Transverse colon (tissue), 4 donors: ENCODE results near the gene SEC16A. TPM values are rescaled to one million over a fixed set of nuclear protein-coding genes. Genes with fewer than 3 reads are reported as not detected.

ENCODE experiments used
- DNase-seq: peaks from one replicate; pipeline ENCODE4 v3.0.0-alpha.2; 2019
- H3K27ac ChIP-seq, 4 donors: fragments of 200-600 bp; sonication (generic); 2 replicates each; pipeline ENCODE4 v1.5.1; 2016 to 2018; ENCODE audit warnings: inconsistent platforms in 4 of 4
- H3K27me3 ChIP-seq: fragments of 200-600 bp; sonication (generic); 2 replicates; pipeline ENCODE4 v1.5.1; 2017; ENCODE audit warnings: inconsistent platforms
- H3K36me3 ChIP-seq, 4 donors: fragments of 200-600 bp; sonication (generic); 2 replicates each; pipeline ENCODE4 v1.5.1; 2017 to 2019; ENCODE audit warnings: inconsistent platforms in 4 of 4
- H3K4me1 ChIP-seq, 4 donors: fragments of 200-600 bp; sonication (generic); 2 replicates each; pipeline ENCODE4 v1.5.1; 2017 to 2020; ENCODE audit warnings: inconsistent platforms in 4 of 4
- H3K4me3 ChIP-seq, 4 donors: fragments of 200-600 bp; sonication (generic); 1 replicate in 1 of 4; 2 replicates in 3 of 4; pipeline versions ENCODE4 v1.5.1 to v1.6.1; 2017 to 2019; ENCODE audit warnings: inconsistent platforms in 4 of 4
- H3K9me3 ChIP-seq, 2 donors: fragments of 200-600 bp; sonication (generic); 2 replicates each; pipeline ENCODE4 v1.5.1; 2017 to 2019; ENCODE audit warnings: inconsistent platforms in 2 of 2
- CTCF ChIP-seq, 5 experiments: fragments of 200-600 bp in 3 of 5; fragments of 450-650 bp in 2 of 5; sonication (generic) in 3 of 5; IDR thresholded peaks; 1 replicate in 2 of 5; 2 replicates in 3 of 5; pipeline ENCODE4 v1.5.1; 2016 to 2017; ENCODE audit warnings: antibody characterized with exemption in 5 of 5, inconsistent platforms in 3 of 5, mild to moderate bottlenecking in 2 of 5, moderate library complexity in 1 of 5
- EP300 ChIP-seq: sonication (generic); formaldehyde crosslinking; IDR thresholded peaks from one replicate; pipeline ENCODE4 v1.6.1; 2017; ENCODE audit warnings: antibody characterized with exemption, low read depth
- POLR2A ChIP-seq: fragments of 450-650 bp; IDR thresholded peaks from one replicate; pipeline ENCODE4 v1.6.1; 2016; ENCODE audit warnings: antibody characterized with exemption, mild to moderate bottlenecking, moderate library complexity
- POLR2AphosphoS5 ChIP-seq, 3 donors: sonication (generic); formaldehyde crosslinking; IDR thresholded peaks; one replicate each; pipeline ENCODE4 v1.6.1; 2016; ENCODE audit warnings: antibody characterized with exemption in 3 of 3
- WGBS, 2 donors: methylation state at CpG; one replicate each; pipeline ENCODE4 v1.1.5; 2018; ENCODE audit warnings: low coverage in 1 of 2; 5-methylcytosine and 5-hydroxymethylcytosine counted together
- in situ Hi-C, 4 donors: fragments of 200-750 bp; cut with MboI; loops; one replicate each; pipeline versions ENCODE4 v1.15.0 to v1.15.1; 2017; ENCODE audit warnings: low sequenced_read_pairs in 3 of 4, low pct_ligation_motif_present in 1 of 4, low pct_unique_long_range_greater_than_20kb in 1 of 4
- intact Hi-C: fragments of 100-400 bp; cut with DNase I; formaldehyde crosslinking; loops from one replicate; pipeline ENCODE4 v1.15.1; 2023; ENCODE audit warnings: low total_unique reads
- total RNA-seq, 4 donors: library from RNA; depleted of rRNA; stranded (reverse); fragments of >200 nt; gene quantifications; one replicate each; pipeline ENCODE4 v1.1.0, GENCODE V29; 2016

The SEC16A gene
- total RNA-seq, 4 donors from 2014 or later, result 54.1 to 75.9 (median 65.8) TPM

GRCh38 chr9:136499071-136499934 is 16.5 kb upstream of the SEC16A start:
- in situ Hi-C loops (no loop called here), intact Hi-C loops (no loop called here)
- Histone ChIP-seq H3K27ac (no peak overlapping the region), H3K9me3 (no peaks in the 10 kb centered on the region), H3K4me3 (no peak overlapping the region), H3K4me1 (no peaks in the 10 kb centered on the region), H3K27me3 (no peaks in the 10 kb centered on the region), H3K36me3 (peaks cover 0 to 59% (median 31%) of the 10 kb centered on the region in 4 donors)
- no peak for TF ChIP-seq POLR2A
- no peak for TF ChIP-seq POLR2AphosphoS5 (IDR thresholded peaks at IDR 0.05)
- TF ChIP-seq EP300, result no peak
- 70 to 88% methylated on average over 2 to 32 of the region's 46 CpGs for WGBS, 2 donors
- no peak for DNase-seq

- in situ Hi-C loops (no loop called here), intact Hi-C loops (no loop called here)
- no peak for TF ChIP-seq CTCF (IDR thresholded peaks at IDR 0.05)
- no peak for TF ChIP-seq POLR2A
- TF ChIP-seq POLR2AphosphoS5 (IDR thresholded peaks at IDR 0.05), result no peak
- no peak for TF ChIP-seq EP300
- no peaks in the 10 kb centered on the region for H3K27me3 ChIP-seq
- DNase-seq, result no peak
- 86% methylated on average over 15 of the region's 28 CpGs; no CpG with 5 or more reads in 1 of the 2 donors for WGBS, 2 donors
- no peak overlapping the region for H3K27ac ChIP-seq
- H3K9me3 ChIP-seq, result no peaks in the 10 kb centered on the region
- no peak overlapping the region for H3K4me3 ChIP-seq
- no peaks in the 10 kb centered on the region for H3K4me1 ChIP-seq
- peaks cover 0 to 47% (median 25%) of the 10 kb centered on the region in 4 donors for H3K36me3 ChIP-seq
Observed at GRCh38 chr9:136497916-136498695, 15.3 kb upstream of the SEC16A start.

- in situ Hi-C loops, result no loop called here
- 91% methylated on average over 41 of the region's 56 CpGs; no CpG with 5 or more reads in 1 of the 2 donors for WGBS, 2 donors
- TF ChIP-seq POLR2A, result no peak
- no peak for TF ChIP-seq CTCF (IDR thresholded peaks at IDR 0.05)
- TF ChIP-seq POLR2AphosphoS5 (IDR thresholded peaks at IDR 0.05), result no peak
- no peak for TF ChIP-seq EP300
- Histone ChIP-seq H3K36me3 (peaks cover 0 to 36% (median 20%) of the 10 kb centered on the region in 4 donors), H3K4me1 (no peaks in the 10 kb centered on the region), H3K27ac (no peak overlapping the region), H3K27me3 (no peaks in the 10 kb centered on the region), H3K9me3 (no peaks in the 10 kb centered on the region), H3K4me3 (no peak overlapping the region)
- intact Hi-C loops, result no loop called here
- DNase-seq, result no peak
Observed at GRCh38 chr9:136496801-136497620, 14.2 kb upstream of the SEC16A start.

- intact Hi-C loops (no loop called here), in situ Hi-C loops (no loop called here)
- 78% methylated on average over 14 of the region's 18 CpGs; no CpG with 5 or more reads in 1 of the 2 donors for WGBS, 2 donors
- Histone ChIP-seq H3K9me3 (no peaks in the 10 kb centered on the region), H3K4me1 (no peaks in the 10 kb centered on the region), H3K36me3 (peaks cover 0 to 28% (median 17%) of the 10 kb centered on the region in 4 donors), H3K27me3 (no peaks in the 10 kb centered on the region), H3K27ac (no peak overlapping the region), H3K4me3 (no peak overlapping the region)
- no peak for TF ChIP-seq CTCF (IDR thresholded peaks at IDR 0.05)
- no peak for TF ChIP-seq POLR2A
- no peak for TF ChIP-seq EP300
- TF ChIP-seq POLR2AphosphoS5 (IDR thresholded peaks at IDR 0.05), result no peak
- no peak for DNase-seq
Observed at GRCh38 chr9:136496181-136496580, 13.3 kb upstream of the SEC16A start.
